GM23248 (cell line): Measurements from ENCODE around the gene CSNK2A1.

Experiments used
- EZH2 ChIP-seq: fragments of 200-600 bp; sonication (generic); IDR thresholded peaks from 2 replicates; pipeline ENCODE4 v1.6.1; 2018; ENCODE audit warnings: antibody characterized with exemption, mild to moderate bottlenecking; ENCODE audit not compliant: insufficient read depth, poor library complexity, severe bottlenecking
- EZH2phosphoT487 ChIP-seq: fragments of 200-600 bp; sonication (generic); IDR thresholded peaks from 2 replicates; pipeline ENCODE4 v1.6.1; 2018; ENCODE audit warnings: antibody characterized with exemption, moderate library complexity, mild to moderate bottlenecking, low read depth; ENCODE audit not compliant: insufficient read depth

DNA sequence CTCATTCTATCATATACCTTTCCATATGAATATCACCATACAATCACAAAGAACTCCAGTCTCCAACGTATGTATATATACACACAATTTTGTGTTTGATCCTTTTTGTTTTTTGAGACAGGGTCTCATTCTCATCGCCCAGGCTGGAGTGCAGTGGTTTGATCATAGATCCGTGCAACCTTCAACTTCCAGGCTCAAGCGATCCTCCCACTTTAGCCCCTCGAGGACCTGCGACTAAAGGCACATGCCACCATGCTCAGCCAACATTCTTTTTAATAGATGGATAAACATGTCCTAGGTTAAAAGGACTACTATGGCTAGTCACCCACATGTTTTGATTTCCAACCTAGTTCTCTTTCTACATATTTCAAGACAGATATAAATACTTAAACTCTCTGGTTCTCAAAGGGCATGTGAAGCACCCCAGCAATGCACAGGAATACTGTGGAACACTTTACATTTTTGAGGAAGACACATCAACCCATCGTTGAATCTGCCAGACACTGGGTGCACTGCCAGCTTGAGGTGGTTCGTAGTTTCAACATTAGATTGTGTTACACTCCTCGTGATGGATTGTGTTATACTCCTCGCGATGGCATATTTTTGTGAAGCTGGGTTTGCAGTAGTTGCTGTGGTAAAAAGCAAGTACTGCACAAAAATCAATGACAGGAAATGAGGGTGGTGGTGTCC, 40.4 kb downstream of the CSNK2A1 start:
- TF ChIP-seq EZH2 (no peak), EZH2phosphoT487 (no peak)
